DMS153 (cell line): ENCODE results near the gene PKD1L1.

ENCODE experiments used
- DNase-seq: peaks from one replicate; lab custom pipeline; 2025; lab: John Stamatoyannopoulos, UW

PKD1L1 gene

GRCh38 chr7:47875998-47876744 is 72.1 kb downstream of the PKD1L1 start:
- no peak for DNase-seq

DNA sequence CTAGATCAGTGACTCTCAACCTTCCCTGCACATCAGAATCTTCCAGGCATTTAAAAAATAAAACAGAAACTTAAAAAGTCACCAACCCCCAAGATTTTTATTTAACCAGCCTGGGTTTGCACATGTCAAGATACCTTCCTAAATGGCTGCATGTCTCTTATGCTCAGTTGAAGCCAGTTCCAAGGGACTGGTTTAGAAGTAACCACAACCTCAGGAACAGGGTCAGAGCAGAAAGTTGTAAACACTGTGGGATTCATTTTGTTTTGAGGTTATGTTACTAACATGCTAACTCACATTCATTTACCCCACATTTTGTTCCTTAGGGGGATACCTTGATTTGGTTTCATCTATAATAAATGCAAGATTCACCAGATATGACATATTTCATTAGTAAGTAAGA is 72.9 kb downstream of the PKD1L1 start:
- DNase-seq, result no peak

DNA sequence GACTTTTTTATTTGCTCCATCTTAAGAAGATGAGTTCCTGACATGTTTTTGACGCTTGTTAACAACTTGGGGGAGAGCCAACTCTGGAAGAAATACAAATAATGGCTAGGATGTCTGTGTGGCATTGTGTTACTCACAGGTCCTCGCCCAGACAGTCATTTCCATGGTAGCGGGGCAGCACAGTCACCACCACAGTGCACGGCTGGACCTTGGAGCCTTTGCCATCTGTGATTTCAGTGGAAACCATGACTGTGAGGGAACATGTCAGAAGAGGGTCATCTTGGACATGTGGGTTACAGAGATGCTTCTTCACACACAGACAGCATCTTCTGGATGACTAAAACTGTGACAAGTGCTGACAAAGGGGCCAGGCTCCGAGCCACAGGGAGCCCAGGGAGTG is 74.5 kb downstream of the PKD1L1 start:
- DNase-seq, result no peak

DNA sequence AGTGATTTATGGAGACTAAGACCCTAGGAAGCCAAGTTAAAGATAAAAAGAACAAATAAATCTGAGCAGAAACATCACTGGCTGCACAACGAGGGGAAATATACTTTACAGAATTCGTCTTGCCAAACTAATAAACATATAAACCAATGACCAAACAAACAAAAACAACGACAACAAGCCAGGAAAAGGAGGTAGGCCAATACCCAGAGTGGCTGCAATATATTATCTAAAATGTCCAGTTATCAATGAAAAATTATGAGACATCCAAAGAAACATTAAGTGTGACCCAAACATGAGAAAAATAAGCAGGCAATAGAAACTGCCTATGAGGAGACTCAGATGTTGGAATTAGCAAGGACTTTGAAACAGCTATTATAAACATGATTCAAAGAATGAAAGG is 81.0 kb downstream of the PKD1L1 start:
- DNase-seq, result no peak

DNA sequence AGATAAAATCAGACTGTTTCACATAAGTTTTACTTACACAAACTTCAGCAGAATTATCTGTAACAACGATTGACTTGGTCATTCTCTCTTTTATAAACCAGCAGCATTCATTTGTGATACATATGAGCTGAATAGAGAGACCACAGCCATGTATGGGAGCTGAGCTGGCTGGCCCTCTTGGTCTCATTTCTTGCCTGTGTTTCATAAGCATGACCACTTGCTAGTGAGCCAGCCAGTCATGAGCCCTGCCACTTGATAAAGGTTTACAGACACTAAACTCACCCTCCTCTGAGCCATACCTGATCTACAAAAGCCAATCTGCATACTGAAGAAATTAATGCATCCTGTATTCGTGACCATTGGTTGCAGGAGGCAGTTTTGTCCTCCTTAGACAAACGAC is 82.1 kb downstream of the PKD1L1 start:
- DNase-seq, result no peak

DNA sequence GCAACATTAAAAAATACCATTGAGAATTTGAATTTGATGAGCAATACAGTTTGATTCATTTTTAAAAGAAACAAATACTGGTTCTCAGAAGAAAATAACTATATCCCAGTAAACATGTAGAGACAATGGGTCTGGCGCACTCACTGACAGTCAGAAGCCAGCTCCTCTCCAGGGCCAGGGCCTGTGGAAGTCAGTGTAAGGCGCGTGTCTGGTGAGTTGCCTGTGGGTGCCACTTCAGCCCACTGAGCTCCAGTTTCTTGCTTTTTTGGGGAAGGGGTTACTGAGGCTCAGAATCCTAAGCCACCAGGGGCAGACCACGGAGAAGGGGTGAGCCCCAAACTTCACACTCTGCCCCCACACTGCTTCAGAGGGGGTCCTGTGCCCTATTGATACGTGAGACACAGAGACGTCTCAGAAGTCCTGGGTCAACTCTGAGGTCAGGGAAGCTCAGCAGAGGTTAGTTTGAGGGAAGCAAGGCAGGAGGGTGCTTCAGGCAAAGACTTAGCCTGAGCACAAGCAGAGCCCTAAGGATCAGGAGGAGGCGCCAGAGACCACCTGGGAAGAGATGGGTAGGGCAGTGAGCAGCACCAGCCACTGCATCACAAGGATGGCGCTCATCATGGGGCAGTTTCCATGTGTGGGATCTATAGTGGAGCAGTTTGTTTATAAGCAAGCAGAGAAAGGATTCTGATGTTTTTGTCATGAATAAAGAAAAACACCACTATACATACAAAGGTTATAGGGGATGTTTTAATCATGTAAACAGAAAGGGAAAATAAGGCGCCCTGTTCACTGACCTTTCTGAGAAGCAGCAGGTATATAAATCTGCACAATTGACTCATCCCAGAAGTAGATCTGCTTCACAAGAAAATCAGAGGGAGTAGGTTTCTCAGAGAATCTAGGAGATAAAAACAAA is 95.7 kb downstream of the PKD1L1 start:
- DNase-seq, result no peak

DNA sequence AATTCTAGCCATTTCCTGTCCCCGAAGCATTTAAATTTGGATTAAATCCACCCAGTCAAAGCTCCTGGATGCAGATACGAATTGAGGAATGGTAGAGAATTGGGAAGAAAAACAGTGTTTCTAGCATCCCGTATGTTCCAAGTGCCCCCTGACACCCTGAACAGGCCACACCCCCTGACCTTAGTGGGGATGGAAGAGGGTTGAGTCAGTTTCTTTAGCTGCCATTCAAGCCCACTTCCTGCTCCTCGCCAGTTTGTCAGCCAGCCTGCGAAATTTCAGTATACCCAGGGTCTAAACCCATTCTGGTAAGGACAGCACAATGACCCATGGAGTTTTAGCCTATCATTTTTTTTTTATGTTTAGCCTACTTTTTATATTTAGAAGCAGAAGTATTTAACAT is 101.1 kb downstream of the PKD1L1 start:
- no peak for DNase-seq

DNA sequence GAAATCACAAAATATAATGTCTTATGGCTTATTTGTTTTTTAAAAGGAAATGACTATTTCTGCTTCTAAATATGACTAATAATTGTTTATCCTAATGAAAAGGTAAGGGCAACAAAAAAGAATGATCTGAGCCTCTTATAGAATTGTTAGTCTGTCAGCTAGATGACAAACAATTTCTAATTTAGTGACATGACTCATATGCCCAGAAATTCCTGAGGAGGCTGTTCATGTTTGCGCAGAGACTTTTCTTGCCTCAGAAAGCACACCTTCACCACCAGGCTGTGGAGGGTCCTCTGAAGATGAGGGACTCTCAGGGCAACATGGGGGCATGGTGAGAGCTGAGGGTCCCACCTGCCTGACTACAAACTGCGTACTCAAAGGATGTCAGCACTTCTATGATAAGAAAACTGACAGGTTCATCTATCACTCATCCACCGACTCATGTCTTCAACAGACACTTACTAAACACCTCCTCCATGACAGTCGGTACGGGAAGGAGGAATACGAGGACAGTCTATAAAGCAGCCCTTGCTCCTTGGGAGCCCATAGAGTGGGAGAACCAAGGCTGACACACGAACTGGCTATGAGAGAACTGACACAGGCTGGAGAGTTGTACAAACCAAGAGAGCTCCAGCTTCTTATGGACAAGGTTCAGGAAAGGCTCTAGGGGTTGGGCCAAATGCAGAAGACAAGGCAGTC is 102.0 kb downstream of the PKD1L1 start:
- no peak for DNase-seq

GRCh38 chr7:47844311-47844710 is 104.0 kb downstream of the PKD1L1 start:
- DNase-seq, result no peak

GRCh38 chr7:47843291-47843690 is 105.0 kb downstream of the PKD1L1 start:
- DNase-seq, result no peak

DNA sequence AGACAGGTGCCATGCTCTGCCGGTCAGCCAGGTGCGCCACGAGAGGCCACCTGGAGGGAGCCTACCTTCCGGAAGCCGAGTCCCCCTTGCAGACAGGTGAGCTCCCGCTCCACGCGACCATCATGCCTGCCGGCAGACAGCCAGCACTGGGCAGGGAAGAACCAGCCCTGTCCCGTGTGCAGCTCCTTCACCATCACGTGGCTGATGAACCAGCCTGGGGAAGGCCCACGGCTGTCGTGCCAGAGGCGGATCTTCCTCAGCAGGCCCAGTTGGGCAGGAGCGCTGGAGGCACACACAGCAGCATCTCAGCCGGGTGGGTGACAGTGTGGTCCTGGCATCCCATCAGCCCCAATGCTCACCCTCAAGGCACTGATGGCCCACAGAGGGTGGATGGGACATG is 108.9 kb downstream of the PKD1L1 start:
- DNase-seq, result no peak

DNA sequence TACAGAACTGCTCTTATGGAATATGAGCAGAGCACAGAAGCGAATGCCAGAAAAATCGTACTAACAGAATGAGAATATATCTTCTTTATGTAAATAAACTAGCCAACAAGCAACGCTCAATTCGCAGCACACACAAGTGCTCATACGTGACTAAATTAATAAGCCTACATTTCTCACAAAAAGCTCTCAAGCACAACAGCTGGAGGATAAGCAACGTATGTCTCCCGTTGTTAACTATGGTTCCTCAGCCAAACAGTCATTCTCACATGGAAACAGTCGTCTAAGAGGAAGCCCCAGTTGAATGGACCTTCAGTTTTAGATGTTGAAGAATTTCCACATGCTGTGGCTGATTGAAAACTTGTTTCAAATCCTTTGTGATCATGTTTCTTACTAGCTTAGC is 110.4 kb downstream of the PKD1L1 start:
- no peak for DNase-seq

- DNase-seq, result no peak
Observed at GRCh38 chr7:47836503-47837202, 111.6 kb downstream of the PKD1L1 start.

DNA sequence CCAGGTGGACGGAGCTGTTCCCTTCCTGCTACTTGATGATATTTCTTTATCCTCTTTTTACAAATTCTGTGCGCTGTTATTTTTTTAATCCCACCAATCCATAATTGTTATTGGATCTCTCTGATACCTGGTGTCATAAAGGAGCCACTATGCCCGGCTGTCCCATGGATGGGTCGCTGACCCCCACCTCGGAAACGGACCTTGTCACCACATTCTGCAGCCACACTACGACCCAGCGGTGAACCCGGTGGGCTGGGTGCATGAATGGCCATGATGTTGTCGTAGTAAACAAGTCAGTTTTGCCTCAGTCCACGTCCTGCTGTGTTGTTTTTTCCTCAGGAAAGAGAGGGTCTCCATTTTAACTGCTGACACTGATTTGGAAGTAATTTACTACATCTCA is 112.2 kb downstream of the PKD1L1 start:
- DNase-seq, result no peak

GRCh38 chr7:47833211-47833610 is 115.1 kb downstream of the PKD1L1 start:
- DNase-seq, result no peak

- DNase-seq, result no peak
Observed at GRCh38 chr7:47832105-47832715, 116.1 kb downstream of the PKD1L1 start.

DNA sequence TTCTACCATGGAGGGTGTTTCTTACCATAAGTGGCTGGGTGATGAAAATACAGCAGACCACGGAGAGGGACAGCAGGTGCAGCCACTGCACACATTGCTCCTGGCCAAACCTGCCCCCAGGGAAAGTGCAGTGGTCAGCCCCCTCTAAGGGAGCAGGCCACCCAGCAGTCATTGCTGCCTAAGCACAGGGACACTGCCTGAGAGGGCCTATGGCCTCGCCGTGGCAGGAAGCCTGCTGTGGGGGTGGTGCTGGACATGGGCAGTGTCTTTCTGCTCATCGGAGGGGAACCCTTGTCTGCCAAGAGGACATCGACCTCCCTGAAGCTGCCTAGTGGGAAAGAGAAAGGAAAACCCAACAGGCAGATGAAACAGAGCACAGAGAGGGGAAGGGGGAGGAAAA is 118.3 kb downstream of the PKD1L1 start:
- no peak for DNase-seq

- DNase-seq, result no peak
Observed at GRCh38 chr7:47827871-47828270, 120.4 kb downstream of the PKD1L1 start.

- DNase-seq, result no peak
Observed at GRCh38 chr7:47827351-47827756, 120.9 kb downstream of the PKD1L1 start.

DNA sequence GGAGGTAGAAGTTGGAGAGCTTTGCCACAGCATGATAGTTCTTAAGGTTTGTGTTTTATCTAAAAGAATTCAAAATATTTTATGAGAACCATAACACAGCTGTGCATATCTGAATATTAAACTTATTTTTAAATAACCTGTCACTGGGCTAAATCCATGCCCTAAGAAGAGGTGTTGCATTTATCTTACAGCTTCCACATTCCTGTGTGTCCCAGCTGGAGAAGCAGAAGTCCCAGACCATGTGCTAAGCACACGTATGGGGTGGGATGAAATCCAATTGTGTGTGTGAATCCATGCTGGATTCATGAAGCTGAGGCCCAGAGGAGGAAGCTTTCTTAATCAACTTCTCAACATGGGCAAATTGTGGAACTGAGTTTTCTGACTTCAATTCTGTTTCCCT is 121.5 kb downstream of the PKD1L1 start:
- DNase-seq, result no peak

DNA sequence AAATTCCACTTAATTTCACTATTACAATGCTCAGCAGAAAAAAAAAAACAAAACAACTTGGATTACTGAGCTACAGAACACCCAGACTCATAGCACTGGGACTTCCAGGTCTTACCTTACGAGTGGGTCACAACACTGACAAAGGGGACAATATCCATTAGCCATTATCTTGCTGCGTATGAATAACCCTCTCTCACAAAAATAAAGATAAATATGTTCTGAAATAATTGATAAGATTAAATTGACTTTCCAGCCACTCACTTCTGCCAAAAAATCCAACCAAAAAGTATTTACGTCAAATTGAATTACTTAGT is 128.7 kb downstream of the PKD1L1 start:
- DNase-seq, result no peak
